Upper lobe of left lung (tissue), 6 donors: ENCODE data around the gene KCNK4. TPM values are rescaled to one million over a fixed set of nuclear protein-coding genes. Genes with fewer than 3 reads are reported as not detected.

Experiments used
- ATAC-seq, 2 donors: fragments of 200-7000 bp; cut with Tn5 transposase; one replicate each; pipeline ENCODE4 v1.9.1; 2022; ENCODE audit warnings: mild to moderate bottlenecking in 2 of 2, moderate library complexity in 2 of 2; ENCODE audit not compliant: low FRiP score in 2 of 2
- DNase-seq, 2 donors: peaks; one replicate each; pipeline ENCODE4 v3.0.0-alpha.2; 2019 to 2020
- H3K27ac ChIP-seq, 4 donors: fragments of 200-600 bp; sonication (generic); one replicate each; pipeline ENCODE4 v1.5.1; 2016 to 2019
- H3K27me3 ChIP-seq, 4 donors: fragments of 200-600 bp; sonication (generic); one replicate each; pipeline ENCODE4 v1.5.1; 2017 to 2019
- H3K36me3 ChIP-seq, 4 donors: fragments of 200-600 bp; sonication (generic); one replicate each; pipeline ENCODE4 v1.5.1; 2016 to 2019
- H3K4me1 ChIP-seq, 4 donors: fragments of 200-600 bp; sonication (generic); one replicate each; pipeline ENCODE4 v1.5.1; 2018 to 2019
- H3K4me3 ChIP-seq, 4 donors: fragments of 200-600 bp; sonication (generic); one replicate each; pipeline ENCODE4 v1.5.1; 2017 to 2019; ENCODE audit warnings: mild to moderate bottlenecking in 2 of 4, moderate library complexity in 1 of 4
- H3K9me3 ChIP-seq, 4 donors: fragments of 200-600 bp; sonication (generic); one replicate each; pipeline ENCODE4 v1.5.1; 2018 to 2019
- CTCF ChIP-seq, 6 experiments: fragments of 450-650 bp in 4 of 6; fragments of 200-600 bp in 2 of 6; sonication (generic) in 2 of 6; IDR thresholded peaks; one replicate each; pipeline ENCODE4 v1.5.1; 2016 to 2019; ENCODE audit warnings: antibody characterized with exemption in 6 of 6
- EP300 ChIP-seq, 4 donors: sonication (generic); formaldehyde crosslinking; IDR thresholded peaks; one replicate each; pipeline ENCODE4 v1.5.1; 2017; ENCODE audit warnings: antibody characterized with exemption in 4 of 4, control low read depth in 2 of 4
- POLR2A ChIP-seq, 4 donors: fragments of 450-650 bp; IDR thresholded peaks; one replicate each; pipeline ENCODE4 v1.5.1; 2016 to 2017; ENCODE audit warnings: antibody characterized with exemption in 4 of 4, mild to moderate bottlenecking in 2 of 4
- POLR2AphosphoS5 ChIP-seq, 2 donors: sonication (generic); formaldehyde crosslinking; IDR thresholded peaks; one replicate each; pipeline ENCODE4 v1.5.1; 2017; ENCODE audit warnings: antibody characterized with exemption in 2 of 2
- WGBS, 2 donors: methylation state at CpG; one replicate each; pipeline ENCODE4 v1.1.5; 2017 to 2018; 5-methylcytosine and 5-hydroxymethylcytosine counted together
- total RNA-seq, 6 donors: library from RNA; depleted of rRNA in 4 of 6; stranded (reverse); fragments of >200 nt in 4 of 6; gene quantifications; one replicate each; pipeline versions ENCODE4 v1.1.0 to v1.2.1, GENCODE V29; 2016 to 2021
- donor health status: DM: no; HTN: no; CAD: no; lungs with moderate emphysema.
- donor health status: DM: no; HTN: yes; CAD: no; lungs with severe emphysema.

KCNK4 gene
- total RNA-seq, 6 donors from 2014 or later = 0.17 to 0.55 (median 0.26) TPM; not detected in 3

- H3K4me1 ChIP-seq = peaks cover 33 to 41% (median 37%) of the 10 kb centered on the region in 4 donors
- peaks cover 0 to 72% (median 50%) of the 10 kb centered on the region in 4 donors for H3K27me3 ChIP-seq
- DNase-seq = no peak
- TF ChIP-seq POLR2AphosphoS5 (IDR thresholded peaks at IDR 0.05) (no peak), CTCF (IDR thresholded peaks at IDR 0.05) (no peak), EP300 (IDR thresholded peaks at IDR 0.05) (no peak), POLR2A (IDR thresholded peaks at IDR 0.05) (no peak)
- no peaks in the 10 kb centered on the region for H3K9me3 ChIP-seq
- no peak for ATAC-seq
- no peak overlapping the region for H3K4me3 ChIP-seq
- WGBS, 2 donors = 81 to 91% methylated on average over 4 of the region's 4 CpGs
- H3K36me3 ChIP-seq = no peaks in the 10 kb centered on the region
- no peak overlapping the region for H3K27ac ChIP-seq
Observed at GRCh38 chr11:64295760-64296159, 4.7 kb downstream of the KCNK4 start.

GRCh38 chr11:64296236-64296635, 5.1 kb downstream of the KCNK4 start:
- no peak overlapping the region for H3K4me3 ChIP-seq
- WGBS, 2 donors = 11 to 39% methylated on average over 1 of the region's 1 CpG
- H3K36me3 ChIP-seq = no peaks in the 10 kb centered on the region
- no peaks in the 10 kb centered on the region for H3K9me3 ChIP-seq
- DNase-seq = no peak
- H3K27me3 ChIP-seq = peaks cover 0 to 68% (median 47%) of the 10 kb centered on the region in 4 donors
- H3K27ac ChIP-seq = no peak overlapping the region
- no peak for ATAC-seq
- TF ChIP-seq POLR2AphosphoS5 (IDR thresholded peaks at IDR 0.05) = no peak
- no peak for TF ChIP-seq EP300 (IDR thresholded peaks at IDR 0.05)
- TF ChIP-seq POLR2A (IDR thresholded peaks at IDR 0.05) = no peak
- no peak for TF ChIP-seq CTCF (IDR thresholded peaks at IDR 0.05)
- peaks cover 34 to 40% (median 37%) of the 10 kb centered on the region in 4 donors for H3K4me1 ChIP-seq

- no peaks in the 10 kb centered on the region for H3K36me3 ChIP-seq
- H3K4me1 ChIP-seq = peaks cover 28 to 37% (median 35%) of the 10 kb centered on the region in 4 donors
- no peak overlapping the region for H3K27ac ChIP-seq
- DNase-seq (no peak), ATAC-seq (no peak)
- 21 to 24% methylated on average over 11 to 31 of the region's 34 CpGs for whole genome bisulfite sequencing, 2 donors
- TF ChIP-seq CTCF (IDR thresholded peaks at IDR 0.05) (no peak), POLR2AphosphoS5 (IDR thresholded peaks at IDR 0.05) (no peak), EP300 (IDR thresholded peaks at IDR 0.05) (no peak), POLR2A (IDR thresholded peaks at IDR 0.05) (no peak)
- H3K4me3 ChIP-seq = no peak overlapping the region
- H3K27me3 ChIP-seq = peaks cover 0 to 60% (median 38%) of the 10 kb centered on the region in 4 donors
- no peaks in the 10 kb centered on the region for H3K9me3 ChIP-seq
Observed at GRCh38 chr11:64296830-64297698, 6.0 kb downstream of the KCNK4 start.

GRCh38 chr11:64297699-64298358, 6.7 kb downstream of the KCNK4 start:
- H3K4me3 ChIP-seq = no peak overlapping the region
- no peaks in the 10 kb centered on the region for H3K36me3 ChIP-seq
- no peak overlapping the region for H3K27ac ChIP-seq
- ATAC-seq (no peak), DNase-seq (no peak)
- peaks cover 0 to 52% (median 33%) of the 10 kb centered on the region in 4 donors for H3K27me3 ChIP-seq
- no peak for TF ChIP-seq POLR2A (IDR thresholded peaks at IDR 0.05)
- TF ChIP-seq EP300 (IDR thresholded peaks at IDR 0.05) = no peak
- no peak for TF ChIP-seq POLR2AphosphoS5 (IDR thresholded peaks at IDR 0.05)
- TF ChIP-seq CTCF (IDR thresholded peaks at IDR 0.05) = no peak
- WGBS, 2 donors = 32 to 54% methylated on average over 9 to 14 of the region's 18 CpGs
- H3K4me1 ChIP-seq = peaks cover 23 to 32% (median 27%) of the 10 kb centered on the region in 4 donors
- no peaks in the 10 kb centered on the region for H3K9me3 ChIP-seq
